HG03095 (cell line): ENCODE data around the gene IRF7.

Source experiments
- ATAC-seq: cut with Tn5 transposase; IDR thresholded peaks from one replicate; pipeline ENCODE4 v1.9.1; 2021; ENCODE audit warnings: moderate library complexity; ENCODE audit not compliant: unreplicated experiment

Gene IRF7

GRCh38 chr11:608791-609251 lies 6.9 kb downstream of the IRF7 start:
- no peak for ATAC-seq

GRCh38 chr11:607971-608659 lies 7.6 kb downstream of the IRF7 start:
- no peak for ATAC-seq

DNA sequence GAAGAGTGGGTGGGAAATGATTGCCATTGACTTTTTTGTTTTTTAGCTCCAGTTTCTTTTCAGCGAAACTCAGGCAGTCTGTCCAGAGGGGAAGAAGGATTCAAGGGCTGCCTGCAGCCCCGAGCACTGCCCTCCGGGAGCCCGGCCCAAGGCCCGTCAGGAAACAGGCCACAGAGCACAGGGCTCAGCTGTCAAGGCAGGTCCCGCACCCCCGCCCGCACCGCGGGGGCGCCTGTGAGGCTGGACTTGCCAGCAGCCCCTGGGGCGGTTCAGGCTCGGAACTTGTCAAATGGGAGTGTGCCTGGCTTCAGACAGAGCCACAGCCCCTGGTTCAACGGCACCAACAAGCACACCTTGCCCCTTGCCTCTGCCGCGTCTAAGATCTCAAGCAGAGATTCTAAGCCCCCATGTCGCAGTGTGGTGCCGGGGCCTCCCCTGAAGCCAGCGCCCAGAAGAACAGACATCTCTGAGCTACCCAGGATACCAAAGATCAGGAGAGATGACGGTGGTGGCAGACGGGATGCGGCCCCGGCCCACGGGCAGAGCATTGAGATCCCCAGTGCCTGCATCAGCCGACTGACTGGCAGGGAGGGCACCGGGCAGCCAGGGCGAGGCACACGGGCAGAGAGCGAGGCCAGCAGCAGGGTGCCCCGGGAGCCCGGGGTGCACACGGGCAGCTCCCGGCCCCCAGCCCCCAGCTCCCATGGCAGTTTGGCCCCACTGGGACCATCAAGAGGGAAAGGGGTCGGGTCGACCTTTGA lies 8.6 kb downstream of the IRF7 start:
- no peak for ATAC-seq

DNA sequence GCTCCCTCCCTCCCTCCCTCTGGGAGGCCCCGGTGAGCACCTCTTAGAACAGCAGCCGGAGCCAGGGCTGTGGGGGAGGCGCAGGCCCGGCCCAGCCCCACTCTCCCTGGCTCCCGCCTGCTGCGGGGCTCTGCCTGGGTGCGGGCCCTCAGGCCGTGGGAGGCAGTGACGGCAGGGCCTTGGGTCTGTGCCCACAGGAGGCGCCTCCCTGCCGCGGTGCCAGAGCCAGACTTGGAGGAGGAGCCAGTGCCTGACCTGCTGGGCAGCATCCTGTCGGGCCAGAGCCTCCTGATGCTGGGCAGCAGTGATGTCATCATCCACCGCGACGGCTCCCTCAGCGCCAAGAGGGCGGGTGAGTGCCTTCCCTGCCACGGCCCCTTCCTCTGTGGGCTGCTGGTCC lies 9.5 kb downstream of the IRF7 start:
- no peak for ATAC-seq

DNA sequence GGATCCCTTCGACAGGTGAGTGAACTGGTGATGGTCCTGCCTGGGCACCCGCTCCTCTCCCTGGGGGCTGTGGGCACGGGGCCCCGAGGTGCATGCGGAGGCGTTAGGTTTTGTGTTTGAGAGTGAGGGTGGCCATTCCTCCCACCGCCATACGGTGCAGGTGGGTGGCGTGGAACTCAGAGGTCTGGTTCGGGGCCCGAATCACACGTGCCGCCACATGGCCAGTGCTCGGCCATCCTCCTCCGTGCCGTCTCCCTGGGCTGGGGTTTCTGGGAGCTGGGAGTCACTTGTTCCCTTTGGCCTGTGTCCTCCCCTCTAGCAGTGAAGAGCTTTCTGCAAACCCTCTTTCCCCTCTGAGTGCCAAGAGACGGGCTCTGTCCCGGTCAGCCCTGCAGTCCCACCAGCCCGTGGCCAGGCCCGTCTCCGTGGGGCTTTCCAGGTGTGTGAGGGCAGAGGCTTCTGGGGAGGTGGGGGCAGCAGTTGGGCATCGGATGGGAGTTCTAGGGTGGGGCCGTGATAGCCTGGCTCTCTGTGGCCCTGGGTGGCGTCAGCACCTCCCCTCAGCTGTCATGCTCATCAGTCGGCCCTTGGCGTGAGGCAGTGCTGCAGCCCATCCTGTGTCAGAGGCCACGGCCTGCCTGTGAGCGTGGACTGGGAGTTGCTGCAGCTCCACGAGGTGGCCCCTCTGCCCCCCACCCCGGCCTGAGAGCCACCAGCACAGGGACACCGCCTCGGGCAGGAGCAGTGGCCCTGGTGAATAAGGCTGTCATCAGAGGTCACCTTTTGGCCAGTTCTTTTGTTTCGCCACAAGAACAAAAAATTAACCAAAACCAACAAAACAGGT lies 10.2 kb downstream of the IRF7 start:
- ATAC-seq: no peak

DNA sequence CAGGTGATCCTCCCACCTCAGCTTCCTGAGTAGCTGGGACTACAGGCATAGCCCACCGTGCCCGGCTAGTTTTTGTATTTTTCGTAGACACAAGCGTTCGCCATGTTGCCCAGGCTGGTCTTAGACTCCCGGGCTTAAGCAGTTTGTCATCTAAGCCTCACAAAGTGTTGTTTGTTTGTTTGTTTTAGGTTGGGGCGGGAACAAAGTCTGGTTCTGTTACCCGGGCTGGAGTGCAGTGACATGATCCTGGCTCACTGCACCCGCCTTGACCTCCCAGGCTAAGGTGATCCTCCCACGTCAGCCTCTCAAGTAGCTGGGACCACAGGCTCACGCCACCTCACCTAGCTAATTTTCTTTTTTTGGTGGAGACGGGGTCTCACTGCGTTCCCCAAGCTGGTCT lies 12.6 kb downstream of the IRF7 start:
- no peak for ATAC-seq

- no peak for ATAC-seq
Measured at GRCh38 chr11:601573-602245, 14.0 kb downstream of the IRF7 start.

GRCh38 chr11:598005-598680 lies 17.6 kb downstream of the IRF7 start:
- no peak for ATAC-seq

GRCh38 chr11:597166-597725 lies 18.5 kb downstream of the IRF7 start:
- no peak for ATAC-seq

GRCh38 chr11:596374-596773 lies 19.4 kb downstream of the IRF7 start:
- no peak for ATAC-seq

GRCh38 chr11:595400-595799 lies 20.4 kb downstream of the IRF7 start:
- ATAC-seq: no peak

DNA sequence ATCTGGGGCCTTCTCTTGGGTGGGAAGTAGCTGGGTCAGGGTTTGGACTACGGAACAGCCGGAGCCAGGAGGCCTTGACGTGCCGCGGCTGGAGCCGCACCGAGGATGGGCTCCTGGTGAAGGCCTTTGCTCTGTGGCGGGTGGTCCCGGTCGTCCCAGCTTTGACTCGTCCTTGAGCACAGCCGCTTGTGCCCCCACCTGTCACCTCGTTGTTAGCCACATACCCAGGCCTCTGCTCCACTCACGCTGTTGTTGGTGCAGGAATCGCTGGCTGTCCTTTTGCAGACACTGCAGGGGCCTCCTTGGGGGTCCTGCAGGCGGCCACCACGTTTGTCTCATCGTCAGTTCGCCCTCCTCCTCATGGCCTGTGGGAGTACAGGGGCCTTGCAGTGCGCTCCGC lies 22.4 kb downstream of the IRF7 start:
- no peak for ATAC-seq

- ATAC-seq: no peak
Measured at GRCh38 chr11:592918-593317, 22.8 kb downstream of the IRF7 start.

DNA sequence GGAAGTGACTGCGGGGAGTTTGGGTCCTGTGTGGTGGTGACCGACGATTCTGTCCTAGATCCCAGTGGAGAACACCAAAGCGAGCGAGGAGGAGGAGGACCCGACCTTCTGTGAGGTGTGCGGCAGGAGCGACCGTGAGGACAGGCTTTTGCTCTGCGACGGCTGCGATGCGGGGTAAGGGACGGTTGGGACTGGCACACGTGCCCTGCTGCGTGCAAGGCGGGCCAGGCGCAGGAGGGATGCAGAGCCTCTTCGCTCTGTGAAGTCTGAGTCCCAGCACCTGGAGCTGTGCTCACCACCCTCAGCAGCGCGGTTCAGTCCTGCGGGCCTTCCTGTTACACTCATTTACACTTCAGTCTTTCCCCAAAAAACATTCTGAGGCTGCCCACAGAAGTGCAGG lies 23.2 kb downstream of the IRF7 start:
- no peak for ATAC-seq

DNA sequence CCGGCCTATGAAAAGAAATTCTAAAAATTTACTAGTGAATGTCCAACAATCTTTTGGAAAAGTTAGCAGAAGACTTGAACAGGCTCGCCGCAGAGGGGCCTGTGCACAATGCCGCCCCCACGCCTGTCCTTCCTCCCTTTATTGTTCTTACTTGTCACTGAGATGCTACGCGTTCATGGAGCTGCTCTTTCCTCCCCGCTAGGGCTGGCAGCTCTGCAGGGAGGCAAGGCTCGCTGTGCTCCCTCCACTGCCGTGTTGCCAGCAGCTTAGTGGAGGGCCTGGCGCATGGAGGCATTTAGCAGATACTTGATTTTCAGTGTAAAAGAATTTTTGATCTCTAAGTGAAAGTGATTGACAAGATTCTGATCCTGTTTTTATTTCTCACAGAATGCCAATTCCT lies 24.8 kb downstream of the IRF7 start:
- ATAC-seq: no peak

DNA sequence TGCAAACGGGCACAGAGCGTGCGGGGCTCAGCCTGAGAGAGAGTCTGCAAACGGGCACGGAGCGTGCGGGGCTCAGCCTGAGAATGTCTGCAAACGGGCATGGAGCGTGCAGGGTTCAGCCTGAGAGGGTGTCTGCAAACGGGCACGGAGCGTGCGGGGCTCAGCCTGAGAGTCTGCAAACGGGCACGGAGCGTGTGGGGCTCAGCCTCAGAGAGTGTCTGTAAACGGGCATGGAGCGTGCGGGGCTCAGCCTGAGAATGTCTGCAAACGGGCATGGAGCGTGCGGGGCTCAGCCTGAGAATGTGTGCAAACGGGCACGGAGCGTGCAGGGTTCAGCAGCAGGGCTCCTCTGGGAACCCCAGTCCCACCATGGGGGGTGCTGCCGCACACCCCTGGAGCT lies 26.0 kb downstream of the IRF7 start:
- ATAC-seq: no peak

GRCh38 chr11:587978-588380 lies 27.8 kb downstream of the IRF7 start:
- ATAC-seq: no peak

DNA sequence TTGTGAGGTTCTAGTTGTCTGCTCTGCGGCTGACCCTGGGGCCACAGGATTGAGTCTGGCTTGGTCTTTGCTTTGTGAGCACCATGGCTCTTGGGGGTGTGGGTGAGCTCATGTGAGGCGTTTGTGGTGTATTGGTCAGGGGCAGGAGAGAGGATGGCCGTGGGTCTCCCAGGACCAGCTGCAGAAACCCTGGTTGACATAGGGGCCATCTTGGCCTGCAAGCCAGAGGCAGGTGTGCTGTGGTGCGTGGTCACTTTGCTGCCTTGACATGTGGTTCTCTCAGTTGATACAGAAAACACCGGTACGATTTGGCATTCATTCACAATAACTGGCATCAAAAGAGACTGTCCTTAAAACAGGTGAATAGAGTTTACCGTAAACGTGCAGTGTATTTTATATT lies 28.2 kb downstream of the IRF7 start:
- ATAC-seq: no peak

DNA sequence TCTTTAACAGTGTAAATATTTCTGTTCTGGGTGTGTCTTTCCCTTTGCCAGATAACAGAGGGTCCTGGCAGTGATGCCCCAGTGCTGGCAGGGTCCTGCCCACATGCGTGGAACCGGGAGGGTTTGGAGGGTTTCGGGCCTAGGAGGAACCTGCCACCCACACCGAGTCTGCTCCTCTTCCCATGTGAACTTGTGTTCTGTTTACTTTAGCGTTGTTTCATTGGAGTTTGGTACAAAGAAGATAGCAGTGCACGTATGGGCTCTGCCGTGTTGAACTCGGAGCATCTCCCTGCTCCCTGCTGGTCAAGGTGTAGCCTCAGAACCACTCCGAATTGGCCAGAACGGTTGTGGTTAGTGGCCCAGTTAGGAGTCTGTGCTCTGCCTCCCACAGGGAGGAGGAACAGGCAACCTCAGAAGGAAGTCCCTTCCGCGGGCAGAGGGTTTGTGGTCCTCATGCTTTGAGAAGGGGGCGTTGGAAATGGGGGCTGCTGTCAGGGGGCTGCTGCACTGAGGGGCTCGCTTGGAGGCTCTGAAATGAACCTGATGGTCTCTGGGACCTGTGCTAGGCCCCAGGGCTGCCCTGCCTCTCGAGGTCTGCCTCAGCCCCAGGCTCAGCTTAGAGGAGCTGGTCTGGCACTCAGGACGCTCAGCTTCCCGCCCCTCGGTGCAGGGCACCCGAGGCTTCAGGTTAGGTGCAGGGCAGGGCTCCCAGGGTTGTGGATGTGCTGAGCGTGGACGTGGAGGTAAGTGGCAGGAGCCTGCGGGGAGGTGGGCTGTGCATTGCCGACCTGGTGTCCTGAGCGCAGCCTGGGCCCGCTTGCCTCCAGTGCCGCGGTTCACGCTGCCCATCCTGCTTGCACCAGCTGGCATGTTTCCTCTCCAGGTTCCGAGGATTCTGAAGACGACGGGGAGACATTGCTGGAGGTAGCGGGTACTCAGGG lies 29.1 kb downstream of the IRF7 start:
- no peak for ATAC-seq
